Lower leg skin (tissue), 4 donors: ENCODE measurements around the gene SEMA7A. TPM values are rescaled to one million over a fixed set of nuclear protein-coding genes. Genes with fewer than 3 reads are reported as not detected.

Experiments
- DNase-seq, 2 donors: peaks; one replicate each; pipeline ENCODE4 v3.0.0-alpha.2; 2019; ENCODE audit warnings: low spot score in 2 of 2
- H3K4me3 ChIP-seq: fragments of 200-600 bp; sonication (generic); 2 replicates; pipeline ENCODE4 v1.5.1; 2017; ENCODE audit warnings: mild to moderate bottlenecking, low read depth; ENCODE audit not compliant: poor library complexity, severe bottlenecking
- POLR2A ChIP-seq, 2 donors: fragments of 450-650 bp; IDR thresholded peaks; one replicate each; pipeline ENCODE4 v1.6.1; 2016 to 2017; ENCODE audit warnings: antibody characterized with exemption in 2 of 2, mild to moderate bottlenecking in 1 of 2, moderate library complexity in 1 of 2
- WGBS, 2 donors: methylation state at CpG; one replicate each; pipeline ENCODE4 v1.1.5; 2018; 5-methylcytosine and 5-hydroxymethylcytosine counted together
- intact Hi-C: fragments of 100-400 bp; cut with DNase I; formaldehyde crosslinking; loops from one replicate; pipeline ENCODE4 v1.15.0; 2023; ENCODE audit warnings: low total_unique reads
- total RNA-seq, 4 donors: library from RNA; depleted of rRNA; stranded (reverse); fragments of >200 nt; gene quantifications; one replicate each; pipeline ENCODE4 v1.1.0, GENCODE V29; 2016
- TF ChIP-seq, protein P1 (sequence below), 3 donors: fragments of 450-650 bp; IDR thresholded peaks; one replicate each; pipeline ENCODE4 v1.5.1; 2016; ENCODE audit warnings: antibody characterized with exemption in 3 of 3, mild to moderate bottlenecking in 3 of 3, moderate library complexity in 2 of 3

The SEMA7A gene
- total RNA-seq, 4 donors from 2014 or later = 16.7 to 30.5 (median 20.5) TPM

DNA sequence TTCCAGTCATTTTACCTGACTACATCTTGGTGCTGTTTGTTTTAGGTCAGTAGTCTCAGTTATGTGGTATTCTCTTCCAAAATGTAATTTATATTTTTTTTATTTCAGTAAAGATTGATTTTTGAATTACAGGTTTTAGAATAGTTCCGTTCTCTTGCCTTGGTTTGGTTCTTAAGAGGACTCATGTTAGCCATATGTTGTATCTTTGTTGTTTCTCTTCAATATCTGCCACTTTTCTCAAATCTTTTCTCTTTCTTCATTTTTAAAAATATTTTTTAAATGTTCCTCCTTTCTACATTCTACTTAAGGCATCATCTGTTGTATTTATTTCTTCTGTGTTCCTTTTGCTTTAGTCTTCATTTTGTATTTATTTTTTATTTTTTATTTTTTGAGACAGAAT, 32.8 kb upstream of the SEMA7A start:
- intact Hi-C loops = loop anchor here (5.0 kb wide), 1 partner anchor 784 kb away; the partner anchor contains the start of gene CD276
- H3K4me3 ChIP-seq = no peak overlapping the region
- DNase-seq = no peak
- TF ChIP-seq, protein P1, sequence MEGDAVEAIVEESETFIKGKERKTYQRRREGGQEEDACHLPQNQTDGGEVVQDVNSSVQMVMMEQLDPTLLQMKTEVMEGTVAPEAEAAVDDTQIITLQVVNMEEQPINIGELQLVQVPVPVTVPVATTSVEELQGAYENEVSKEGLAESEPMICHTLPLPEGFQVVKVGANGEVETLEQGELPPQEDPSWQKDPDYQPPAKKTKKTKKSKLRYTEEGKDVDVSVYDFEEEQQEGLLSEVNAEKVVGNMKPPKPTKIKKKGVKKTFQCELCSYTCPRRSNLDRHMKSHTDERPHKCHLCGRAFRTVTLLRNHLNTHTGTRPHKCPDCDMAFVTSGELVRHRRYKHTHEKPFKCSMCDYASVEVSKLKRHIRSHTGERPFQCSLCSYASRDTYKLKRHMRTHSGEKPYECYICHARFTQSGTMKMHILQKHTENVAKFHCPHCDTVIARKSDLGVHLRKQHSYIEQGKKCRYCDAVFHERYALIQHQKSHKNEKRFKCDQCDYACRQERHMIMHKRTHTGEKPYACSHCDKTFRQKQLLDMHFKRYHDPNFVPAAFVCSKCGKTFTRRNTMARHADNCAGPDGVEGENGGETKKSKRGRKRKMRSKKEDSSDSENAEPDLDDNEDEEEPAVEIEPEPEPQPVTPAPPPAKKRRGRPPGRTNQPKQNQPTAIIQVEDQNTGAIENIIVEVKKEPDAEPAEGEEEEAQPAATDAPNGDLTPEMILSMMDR (IDR thresholded peaks at IDR 0.05) = no peak
- no peak for TF ChIP-seq POLR2A (IDR thresholded peaks at IDR 0.05)
- WGBS, 2 donors = 97 to 100% methylated on average over 1 of the region's 1 CpG

DNA sequence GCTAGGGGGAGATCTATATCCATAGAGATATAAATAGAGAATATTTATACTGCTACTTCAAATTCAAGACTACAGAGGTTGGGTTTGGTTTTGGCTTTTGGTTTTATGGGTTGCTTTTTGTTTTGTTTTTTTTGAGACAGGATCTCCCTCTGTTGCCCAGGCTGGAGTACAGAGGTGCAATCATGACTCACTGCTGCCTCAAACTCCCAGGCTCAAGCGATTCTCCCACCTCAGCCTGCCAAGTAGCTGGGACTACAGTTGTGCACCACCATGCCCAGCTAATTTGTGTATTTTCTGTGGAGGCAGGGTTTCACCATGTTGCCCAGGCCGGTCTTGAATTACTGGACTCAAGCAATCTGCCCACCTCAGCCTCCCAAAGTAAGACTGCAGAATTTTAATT, 31.1 kb upstream of the SEMA7A start:
- no peak for DNase-seq
- intact Hi-C loops = loop anchor here (5.0 kb wide), 1 partner anchor 783 kb away; the partner anchor contains the start of gene CD276
- TF ChIP-seq POLR2A (IDR thresholded peaks at IDR 0.05) = no peak
- TF ChIP-seq, protein P1 (IDR thresholded peaks at IDR 0.05) = no peak
- WGBS, 2 donors = 79 to 98% methylated on average over 2 of the region's 2 CpGs
- no peak overlapping the region for H3K4me3 ChIP-seq

DNA sequence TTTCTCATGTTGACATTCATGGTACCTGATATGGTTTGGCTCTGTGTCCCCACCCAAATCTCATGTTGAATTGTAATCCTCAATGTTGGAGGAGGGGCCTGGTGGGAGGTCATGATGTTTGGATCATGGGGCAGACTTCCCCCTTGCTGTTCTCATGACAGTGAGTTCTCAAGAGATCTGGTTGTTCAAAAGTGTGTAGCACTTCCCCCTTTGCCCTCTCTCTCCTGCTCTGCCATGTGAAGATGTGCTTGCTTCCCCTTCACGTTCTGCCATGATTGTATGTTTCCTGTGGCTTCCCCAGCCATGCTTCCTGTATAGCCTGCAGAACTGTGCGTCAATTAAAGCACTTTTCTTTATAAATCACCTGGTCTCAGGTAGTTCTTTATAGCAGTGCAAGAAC, 30.5 kb upstream of the SEMA7A start:
- H3K4me3 ChIP-seq = no peak overlapping the region
- intact Hi-C loops = no loop called here
- no peak for DNase-seq
- WGBS, 2 donors = 66 to 82% methylated on average over 2 of the region's 2 CpGs
- TF ChIP-seq, protein P1 (IDR thresholded peaks at IDR 0.05) = no peak
- no peak for TF ChIP-seq POLR2A (IDR thresholded peaks at IDR 0.05)

DNA sequence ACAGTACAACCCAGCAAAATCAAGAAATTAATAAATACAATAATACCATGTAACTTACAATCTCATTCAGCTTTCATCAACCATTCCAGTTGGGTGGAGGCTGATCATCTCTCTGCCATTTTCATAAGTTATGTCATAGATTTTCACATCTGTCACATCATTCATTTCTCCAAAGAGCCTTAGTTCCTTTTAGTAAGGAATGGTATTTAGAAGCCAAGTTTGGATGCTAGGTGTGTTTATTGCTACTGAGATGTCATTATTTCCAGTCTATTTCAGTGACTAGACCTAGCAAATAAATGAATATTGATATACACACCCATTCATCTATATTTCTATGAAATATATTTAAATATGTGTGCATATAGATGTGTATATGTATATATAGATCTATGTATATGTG, 29.9 kb upstream of the SEMA7A start:
- no peak overlapping the region for H3K4me3 ChIP-seq
- TF ChIP-seq, protein P1 (IDR thresholded peaks at IDR 0.05) = no peak
- no peak for TF ChIP-seq POLR2A (IDR thresholded peaks at IDR 0.05)
- no peak for DNase-seq
- intact Hi-C loops = no loop called here

DNA sequence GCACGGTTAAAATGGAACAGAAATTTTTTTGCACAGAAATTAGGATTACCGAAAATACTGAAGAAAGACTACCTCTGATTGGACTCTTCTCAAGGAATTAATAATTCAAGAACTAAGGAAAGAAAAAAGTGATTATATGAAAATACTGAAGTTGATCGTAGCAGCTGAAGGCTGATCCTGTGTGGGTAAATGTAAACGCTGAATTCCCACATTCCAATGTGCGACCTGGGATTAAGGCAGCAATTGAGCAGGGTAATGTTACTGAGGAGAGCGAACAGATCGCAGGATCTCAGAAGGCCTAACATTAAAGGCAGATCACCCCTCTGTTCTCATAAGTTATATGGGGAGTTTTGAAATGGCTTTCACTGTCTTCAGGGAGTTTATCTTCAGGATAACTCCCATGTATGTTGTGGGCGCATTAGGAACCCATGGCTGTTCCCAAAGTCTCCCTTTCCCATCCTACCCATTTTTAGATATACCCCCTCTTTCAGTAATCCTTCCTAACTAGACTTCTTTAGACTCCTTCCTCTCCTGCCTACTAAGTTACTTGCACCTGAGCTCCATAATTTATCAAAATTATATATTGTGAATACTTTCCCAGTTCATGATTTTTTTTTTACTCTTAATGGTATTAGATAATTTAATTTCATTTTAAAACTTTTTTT, 28.2 kb upstream of the SEMA7A start:
- intact Hi-C loops = no loop called here
- 25 to 27% methylated on average over 8 of the region's 8 CpGs for WGBS, 2 donors

More for the DNA sequence above, 28.2 kb upstream of the SEMA7A start:
- DNase-seq = no peak
- TF ChIP-seq, protein P1 (IDR thresholded peaks at IDR 0.05) = no peak
- no peak for TF ChIP-seq POLR2A (IDR thresholded peaks at IDR 0.05)
- no peak overlapping the region for H3K4me3 ChIP-seq
